ENCODE results near the gene PPM1K. TPM values are rescaled to one million over a fixed set of nuclear protein-coding genes. Genes with fewer than 3 reads are reported as not detected.

The PPM1K gene
- total RNA-seq, 1 experiment from 2014 or later: 15.3 TPM

DNA sequence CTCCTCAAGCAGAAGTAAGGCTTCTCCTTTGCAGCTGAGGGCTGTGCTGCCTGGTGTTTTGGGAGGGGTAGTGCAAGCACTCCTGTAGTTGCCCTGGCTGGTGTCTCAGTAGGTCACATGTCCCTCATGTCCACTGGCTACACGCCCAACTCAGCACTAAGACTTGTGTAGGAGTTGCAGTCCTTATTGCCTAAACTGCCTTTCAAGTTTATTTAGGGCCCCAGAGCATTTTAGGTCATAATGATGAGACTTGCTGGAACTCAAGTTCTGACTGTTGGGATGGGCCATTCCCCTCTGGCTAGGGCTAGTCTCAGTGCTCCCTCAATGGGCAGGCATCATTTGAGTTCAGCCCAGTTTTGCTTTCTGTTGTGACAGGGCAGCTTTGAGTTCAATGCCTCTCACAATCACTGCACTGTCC, 44.1 kb downstream of the PPM1K start:
- H3K36me3 Mint-ChIP-seq (ENCODE audit: insufficient read depth, unreplicated experiment): no peaks in the 10 kb centered on the region
- no peak overlapping the region for H3K27ac Mint-ChIP-seq (ENCODE audit: unreplicated experiment)
- BruUV-seq (replicated peaks): no TSS peak
- no peaks in the 10 kb centered on the region for H3K4me1 Mint-ChIP-seq (ENCODE audit: low read depth, unreplicated experiment)
- no peaks in the 10 kb centered on the region for H3K27me3 Mint-ChIP-seq (ENCODE audit: unreplicated experiment)
- intact Hi-C loops (cut with micrococcal nuclease; ENCODE audit: unreplicated experiment): no loop called here
- H3K9me3 Mint-ChIP-seq (ENCODE audit: low read depth, unreplicated experiment): no peaks in the 10 kb centered on the region
- TF ChIP-seq, protein P1, sequence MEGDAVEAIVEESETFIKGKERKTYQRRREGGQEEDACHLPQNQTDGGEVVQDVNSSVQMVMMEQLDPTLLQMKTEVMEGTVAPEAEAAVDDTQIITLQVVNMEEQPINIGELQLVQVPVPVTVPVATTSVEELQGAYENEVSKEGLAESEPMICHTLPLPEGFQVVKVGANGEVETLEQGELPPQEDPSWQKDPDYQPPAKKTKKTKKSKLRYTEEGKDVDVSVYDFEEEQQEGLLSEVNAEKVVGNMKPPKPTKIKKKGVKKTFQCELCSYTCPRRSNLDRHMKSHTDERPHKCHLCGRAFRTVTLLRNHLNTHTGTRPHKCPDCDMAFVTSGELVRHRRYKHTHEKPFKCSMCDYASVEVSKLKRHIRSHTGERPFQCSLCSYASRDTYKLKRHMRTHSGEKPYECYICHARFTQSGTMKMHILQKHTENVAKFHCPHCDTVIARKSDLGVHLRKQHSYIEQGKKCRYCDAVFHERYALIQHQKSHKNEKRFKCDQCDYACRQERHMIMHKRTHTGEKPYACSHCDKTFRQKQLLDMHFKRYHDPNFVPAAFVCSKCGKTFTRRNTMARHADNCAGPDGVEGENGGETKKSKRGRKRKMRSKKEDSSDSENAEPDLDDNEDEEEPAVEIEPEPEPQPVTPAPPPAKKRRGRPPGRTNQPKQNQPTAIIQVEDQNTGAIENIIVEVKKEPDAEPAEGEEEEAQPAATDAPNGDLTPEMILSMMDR (IDR thresholded peaks at IDR 0.05; ENCODE audit: unreplicated experiment): no peak
- CTCF ChIA-PET: no interaction called here
- no peak overlapping the region for H3K4me3 Mint-ChIP-seq (ENCODE audit: low read depth, unreplicated experiment)
- DNase-seq: no peak

DNA sequence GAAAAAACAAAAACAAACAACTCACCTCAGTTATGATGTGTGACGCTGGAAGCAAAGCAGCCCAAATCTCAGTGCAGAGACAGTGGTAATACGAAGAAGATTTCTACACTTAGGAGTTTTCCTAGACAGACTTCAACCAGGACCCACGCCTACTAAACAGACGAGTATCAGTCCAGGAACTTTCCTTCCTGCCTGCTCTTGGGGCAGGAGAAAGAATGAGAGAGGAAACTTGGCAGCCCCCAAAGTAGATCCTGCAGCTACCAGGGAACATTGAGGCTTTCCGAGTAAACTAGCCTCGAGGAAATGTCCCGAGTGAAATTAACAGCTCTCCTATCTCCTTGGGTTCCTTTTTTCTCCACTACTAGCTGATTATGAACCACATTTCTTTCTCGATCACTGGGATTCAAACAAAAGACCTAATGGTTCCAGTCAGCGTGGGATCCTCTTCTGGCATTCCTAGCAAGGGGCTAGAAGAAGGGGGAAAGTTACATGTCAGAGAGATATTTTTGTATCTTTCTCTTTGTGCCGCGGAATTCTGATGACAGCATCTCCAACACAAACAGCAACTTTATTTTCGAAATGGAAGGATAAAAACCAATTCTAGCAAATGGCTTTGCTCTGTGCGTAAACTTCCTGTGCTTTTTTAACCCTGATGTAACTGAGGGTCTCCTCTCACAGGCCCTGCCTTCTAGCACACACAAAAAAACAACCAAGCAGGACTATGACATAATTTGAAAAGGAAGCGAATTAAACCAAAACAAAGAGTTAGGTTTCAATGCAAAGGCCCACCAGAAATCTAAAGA, 53.2 kb downstream of the PPM1K start:
- BruUV-seq (replicated peaks): no TSS peak
- Mint-ChIP-seq H3K4me1 (ENCODE audit: low read depth, unreplicated experiment) (no peaks in the 10 kb centered on the region), H3K27ac (ENCODE audit: unreplicated experiment) (no peak overlapping the region), H3K27me3 (ENCODE audit: unreplicated experiment) (no peaks in the 10 kb centered on the region), H3K9me3 (ENCODE audit: low read depth, unreplicated experiment) (peaks cover 3% of the 10 kb centered on the region), H3K36me3 (ENCODE audit: insufficient read depth, unreplicated experiment) (no peaks in the 10 kb centered on the region), H3K4me3 (ENCODE audit: low read depth, unreplicated experiment) (no peak overlapping the region)
- no peak for DNase-seq
- TF ChIP-seq, protein P1 (IDR thresholded peaks at IDR 0.05; ENCODE audit: unreplicated experiment): no peak
- intact Hi-C loops (cut with micrococcal nuclease; ENCODE audit: unreplicated experiment): no loop called here
- CTCF ChIA-PET: no interaction called here

DNA sequence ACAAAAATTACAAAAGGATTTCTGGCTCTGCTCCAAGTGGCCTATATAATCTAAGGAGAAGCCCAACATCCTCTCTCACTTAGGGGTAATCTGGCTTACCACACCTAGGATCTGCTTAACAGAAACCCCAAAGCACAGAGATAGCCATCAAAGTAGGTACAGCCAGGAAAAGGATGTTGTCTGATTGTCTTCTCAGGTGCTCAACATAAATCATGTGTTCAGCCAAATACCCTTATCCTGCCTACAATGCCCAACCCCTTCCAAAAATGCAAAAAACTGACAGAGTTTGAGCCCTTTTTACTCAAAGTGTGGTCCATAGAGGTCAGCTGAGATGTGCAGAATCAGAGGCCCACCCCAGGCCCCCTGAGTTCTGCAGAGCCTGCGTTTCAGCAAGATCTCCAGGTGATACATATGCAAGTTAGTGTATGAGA, 53.9 kb downstream of the PPM1K start:
- CTCF ChIA-PET: no interaction called here
- no TSS peak for BruUV-seq (replicated peaks)
- DNase-seq: no peak
- no peaks in the 10 kb centered on the region for H3K36me3 Mint-ChIP-seq (ENCODE audit: insufficient read depth, unreplicated experiment)
- no peak overlapping the region for H3K27ac Mint-ChIP-seq (ENCODE audit: unreplicated experiment)
- intact Hi-C loops (cut with micrococcal nuclease; ENCODE audit: unreplicated experiment): no loop called here
- H3K4me3 Mint-ChIP-seq (ENCODE audit: low read depth, unreplicated experiment): no peak overlapping the region
- no peaks in the 10 kb centered on the region for H3K4me1 Mint-ChIP-seq (ENCODE audit: low read depth, unreplicated experiment)
- TF ChIP-seq, protein P1 (IDR thresholded peaks at IDR 0.05; ENCODE audit: unreplicated experiment): no peak
- peaks cover 3% of the 10 kb centered on the region for H3K9me3 Mint-ChIP-seq (ENCODE audit: low read depth, unreplicated experiment)
- no peaks in the 10 kb centered on the region for H3K27me3 Mint-ChIP-seq (ENCODE audit: unreplicated experiment)

DNA sequence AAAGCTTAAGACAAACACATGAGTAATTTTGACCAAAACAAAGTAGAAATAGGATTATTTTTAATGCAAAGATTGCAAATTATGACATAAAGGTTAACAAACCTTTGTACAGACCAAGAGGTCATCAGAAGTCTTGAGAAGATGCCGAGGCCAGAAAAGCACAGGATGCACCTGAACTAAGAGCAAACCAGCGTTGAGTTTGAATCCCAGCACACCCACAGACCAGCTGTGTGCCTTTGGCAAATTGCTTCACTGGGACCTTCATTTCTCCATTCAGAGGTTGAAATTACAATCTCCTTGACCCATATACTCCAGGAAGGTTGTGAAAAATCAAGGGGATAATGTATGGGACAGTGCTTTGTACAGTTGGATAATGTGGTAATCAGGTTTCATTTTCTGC, 56.6 kb downstream of the PPM1K start:
- no peak overlapping the region for H3K27ac Mint-ChIP-seq (ENCODE audit: unreplicated experiment)
- H3K36me3 Mint-ChIP-seq (ENCODE audit: insufficient read depth, unreplicated experiment): no peaks in the 10 kb centered on the region
- DNase-seq: no peak
- TF ChIP-seq, protein P1 (IDR thresholded peaks at IDR 0.05; ENCODE audit: unreplicated experiment): no peak
- no peaks in the 10 kb centered on the region for H3K27me3 Mint-ChIP-seq (ENCODE audit: unreplicated experiment)
- H3K9me3 Mint-ChIP-seq (ENCODE audit: low read depth, unreplicated experiment): no peaks in the 10 kb centered on the region
- CTCF ChIA-PET: no interaction called here
- no peaks in the 10 kb centered on the region for H3K4me1 Mint-ChIP-seq (ENCODE audit: low read depth, unreplicated experiment)
- intact Hi-C loops (cut with micrococcal nuclease; ENCODE audit: unreplicated experiment): no loop called here
- BruUV-seq (replicated peaks): no TSS peak
- no peak overlapping the region for H3K4me3 Mint-ChIP-seq (ENCODE audit: low read depth, unreplicated experiment)

Data from Calu3 (cell line).